H7 (cell line): ENCODE results near the gene KRTAP9-2. TPM values are rescaled to one million over a fixed set of nuclear protein-coding genes. Genes with fewer than 3 reads are reported as not detected.
"Not testable (repeated sequence)": the region's sequence is repeated elsewhere in the genome, so short reads cannot be mapped to it uniquely, and the experiment has no call there.

Experiments used
- DNase-seq: peaks from one replicate; pipeline ENCODE4 v3.0.0; 2012
- H3K27me3 ChIP-seq: 2 replicates; pipeline ENCODE4 v1.6.0; 2011; ENCODE audit warnings: mild to moderate bottlenecking, low read length; ENCODE audit not compliant: control insufficient read depth, insufficient read depth
- H3K36me3 ChIP-seq: replicated peaks from 2 replicates; pipeline ENCODE4 v1.5.1; 2011; ENCODE audit warnings: low read length; ENCODE audit not compliant: control insufficient read depth, insufficient read depth
- H3K4me3 ChIP-seq: 2 replicates; pipeline ENCODE4 v1.5.1; 2011; ENCODE audit warnings: low read depth, mild to moderate bottlenecking, control low read depth, low read length, moderate library complexity; ENCODE audit not compliant: insufficient read depth
- total RNA-seq: library from RNA; depleted of rRNA; stranded (reverse); fragments of >200 nt; shearing (Covaris generic); gene quantifications from 2 replicates; pipeline ENCODE4 v1.2.3, GENCODE V29; 2014; rRNA removed

KRTAP9-2 gene
- total RNA-seq, 1 experiment from 2014 or later = not detected

DNA sequence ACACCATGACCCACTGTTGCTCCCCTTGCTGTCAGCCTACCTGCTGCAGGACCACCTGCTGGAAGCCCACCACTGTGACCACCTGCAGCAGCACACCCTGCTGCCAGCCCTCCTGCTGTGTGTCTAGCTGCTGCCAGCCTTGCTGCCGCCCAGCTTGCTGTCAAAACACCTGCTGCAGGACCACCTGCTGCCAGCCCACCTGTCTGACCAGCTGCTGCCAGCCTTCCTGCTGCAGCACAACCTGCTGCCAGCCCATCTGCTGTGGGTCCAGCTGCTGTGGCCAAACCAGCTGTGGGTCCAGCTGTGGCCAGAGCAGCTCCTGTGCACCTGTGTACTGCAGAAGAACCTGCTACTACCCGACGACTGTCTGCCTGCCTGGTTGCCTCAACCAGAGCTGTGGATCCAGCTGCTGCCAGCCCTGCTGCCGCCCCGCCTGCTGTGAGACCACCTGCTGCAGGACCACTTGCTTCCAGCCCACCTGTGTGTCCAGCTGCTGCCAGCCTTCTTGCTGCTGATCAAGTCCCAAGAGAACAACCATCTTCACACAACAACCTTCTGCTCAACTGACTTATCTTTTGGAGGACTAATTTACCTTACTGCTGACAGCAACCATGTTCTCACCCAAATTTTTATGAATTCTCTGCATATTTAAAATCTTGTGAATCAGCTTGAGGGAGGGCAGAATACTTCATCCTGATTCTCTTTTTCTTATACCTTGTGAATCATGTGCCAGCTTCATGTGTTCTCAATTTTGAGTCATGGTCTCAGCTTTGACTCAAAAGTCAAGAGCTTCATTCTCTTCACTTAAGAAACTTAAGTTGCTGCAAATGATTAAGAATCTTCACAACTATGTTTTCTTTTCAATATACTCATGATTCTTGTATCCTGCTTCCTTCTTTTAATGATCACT lies 29.2 kb downstream of the KRTAP9-2 start, which contains the start of gene KRTAP9-9:
Gene KRTAP9-9 (plus strand): TSS at position 4 of the 910 bp plus-strand sequence.
- not testable (repeated sequence) for H3K36me3 ChIP-seq, H3K4me3 ChIP-seq, DNase-seq, H3K27me3 ChIP-seq

- no peak for DNase-seq
- Histone ChIP-seq H3K4me3 (no peak overlapping the region), H3K27me3 (peaks cover 2% of the 10 kb centered on the region; the same call in 1 of the 2 replicates), H3K36me3 (no peaks in the 10 kb centered on the region)
Observed at GRCh38 chr17:41256291-41256685, 29.8 kb downstream of the KRTAP9-2 start.

GRCh38 chr17:41258406-41258805 lies 32.0 kb downstream of the KRTAP9-2 start:
- Histone ChIP-seq H3K4me3 (no peak overlapping the region), H3K36me3 (no peaks in the 10 kb centered on the region), H3K27me3 (no peaks in the 10 kb centered on the region)
- DNase-seq = no peak

DNA sequence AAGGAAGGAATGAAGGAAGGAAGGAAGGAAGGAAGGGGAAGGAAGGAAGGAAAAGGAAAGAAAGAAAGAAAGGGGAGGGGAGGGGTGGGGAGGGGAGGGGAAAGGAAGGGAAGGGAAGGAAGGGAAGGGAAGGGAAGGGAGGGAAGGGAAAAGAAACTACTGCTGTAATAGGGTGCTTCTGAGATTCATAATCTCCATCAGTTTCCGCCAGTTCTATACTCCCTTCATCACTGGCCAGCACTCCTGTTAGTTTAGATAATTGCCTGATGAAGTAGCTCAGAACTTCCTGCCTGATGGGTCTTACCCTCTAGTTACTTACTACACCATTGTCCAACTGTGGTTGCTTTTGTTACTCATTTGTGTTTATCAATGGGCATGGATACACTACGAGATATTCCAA lies 36.8 kb downstream of the KRTAP9-2 start:
- DNase-seq = no peak
- Histone ChIP-seq H3K27me3 (no peaks in the 10 kb centered on the region; the same call in 1 of the 2 replicates), H3K4me3 (no peak overlapping the region), H3K36me3 (no peaks in the 10 kb centered on the region)

GRCh38 chr17:41264599-41264998 lies 38.2 kb downstream of the KRTAP9-2 start:
- no peak overlapping the region for H3K4me3 ChIP-seq
- no peaks in the 10 kb centered on the region for H3K36me3 ChIP-seq
- H3K27me3 ChIP-seq = no peaks in the 10 kb centered on the region; the same call in 1 of the 2 replicates
- no peak for DNase-seq

DNA sequence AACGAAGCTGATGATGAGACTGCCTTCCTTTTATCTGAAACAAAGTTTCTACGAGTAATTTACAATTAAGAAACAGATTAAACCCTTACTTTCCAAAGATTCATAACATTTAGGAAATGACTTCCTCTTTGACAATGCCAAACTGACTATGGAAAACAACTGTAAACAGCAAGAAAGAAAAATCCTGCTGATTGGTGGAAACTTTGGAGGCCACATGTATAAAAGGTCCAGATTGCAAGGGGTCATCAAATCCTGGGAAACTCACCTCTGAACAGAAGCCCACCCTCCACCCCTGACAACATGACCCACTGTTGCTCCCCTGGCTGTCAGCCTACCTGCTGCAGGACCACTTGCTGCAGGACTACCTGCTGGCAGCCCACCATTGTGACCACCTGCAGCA lies 38.6 kb downstream of the KRTAP9-2 start, which contains the start of gene KRTAP9-6:
Gene KRTAP9-6 (plus strand): TSS at position 301 of the 400 bp plus-strand sequence. CDS start 0 bp downstream, at position 301.
- no peak within 1 kb of the TSS for H3K4me3 ChIP-seq
- H3K36me3 ChIP-seq = no peaks in the 10 kb centered on the region
- no peaks in the 10 kb centered on the region; the same call in 1 of the 2 replicates for H3K27me3 ChIP-seq
- DNase-seq = no peak

DNA sequence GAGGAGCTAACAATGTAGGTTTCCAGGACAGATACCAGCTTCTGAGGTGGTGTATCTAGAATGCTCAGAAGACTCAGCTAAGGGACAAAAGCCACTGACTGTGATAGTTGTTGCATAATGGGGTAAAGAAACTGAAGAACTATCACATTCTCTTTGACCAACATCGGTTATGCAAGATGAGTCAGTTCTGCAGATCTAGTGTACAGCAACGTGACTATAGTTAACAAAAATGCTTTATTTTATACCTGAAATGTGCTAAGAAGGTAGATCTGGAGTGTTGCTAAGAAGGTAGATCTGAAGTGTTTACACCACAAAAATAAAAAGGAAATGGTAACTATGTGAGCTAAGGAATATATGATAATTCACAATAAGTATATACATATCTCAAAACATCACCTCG lies 41.3 kb downstream of the KRTAP9-2 start:
- no peak overlapping the region for H3K4me3 ChIP-seq
- no peaks in the 10 kb centered on the region for H3K36me3 ChIP-seq
- no peaks in the 10 kb centered on the region; the same call in 1 of the 2 replicates for H3K27me3 ChIP-seq
- DNase-seq = no peak

- not testable (repeated sequence) for H3K4me3 ChIP-seq, DNase-seq, H3K36me3 ChIP-seq, H3K27me3 ChIP-seq
Observed at GRCh38 chr17:41271323-41271722, 44.9 kb downstream of the KRTAP9-2 start.

DNA sequence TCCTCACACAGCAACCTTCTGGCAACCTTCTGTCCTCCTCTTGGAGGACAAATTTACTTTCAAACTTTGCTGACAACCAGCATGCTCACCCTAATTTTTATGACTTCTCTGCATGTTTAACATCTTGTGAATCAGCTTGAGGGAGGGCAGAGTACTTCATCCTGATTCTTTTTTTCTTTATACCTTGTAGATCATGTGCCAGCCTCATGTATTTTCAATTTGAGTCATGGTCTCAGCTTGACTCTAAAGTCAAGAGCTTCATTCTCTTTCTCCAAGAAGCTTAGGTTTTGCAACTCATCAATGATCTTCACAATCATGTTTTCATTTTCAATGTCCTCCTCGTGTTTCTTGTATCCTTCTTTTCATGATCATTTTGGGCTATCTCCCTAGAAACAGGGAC lies 45.4 kb downstream of the KRTAP9-2 start:
- H3K27me3 ChIP-seq = no peaks in the 10 kb centered on the region; the same call in 1 of the 2 replicates
- no peaks in the 10 kb centered on the region for H3K36me3 ChIP-seq
- DNase-seq = no peak
- no peak overlapping the region for H3K4me3 ChIP-seq

DNA sequence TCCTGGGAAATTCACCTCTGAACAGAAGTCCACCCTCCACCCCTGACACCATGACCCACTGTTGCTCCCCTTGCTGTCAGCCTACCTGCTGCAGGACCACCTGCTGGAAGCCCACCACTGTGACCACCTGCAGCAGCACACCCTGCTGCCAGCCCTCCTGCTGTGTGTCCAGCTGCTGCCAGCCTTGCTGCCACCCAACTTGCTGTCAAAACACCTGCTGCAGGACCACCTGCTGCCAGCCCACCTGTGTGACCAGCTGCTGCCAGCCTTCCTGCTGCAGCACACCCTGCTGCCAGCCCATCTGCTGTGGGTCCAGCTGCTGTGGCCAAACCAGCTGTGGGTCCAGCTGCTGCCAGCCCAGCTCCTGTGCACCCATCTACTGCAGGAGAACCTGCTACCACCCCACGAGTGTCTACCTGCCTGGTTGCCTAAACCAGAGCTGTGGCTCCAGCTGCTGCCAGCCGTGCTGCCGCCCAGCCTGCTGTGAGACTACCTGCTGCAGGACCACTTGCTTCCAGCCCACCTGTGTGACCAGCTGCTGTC lies 49.3 kb downstream of the KRTAP9-2 start, which contains the start of gene KRTAP9-7:
Gene KRTAP9-7 (plus strand): TSS at position 51 of the 543 bp plus-strand sequence. CDS start 0 bp downstream, at position 51.
- not testable (repeated sequence) for DNase-seq, H3K4me3 ChIP-seq, H3K27me3 ChIP-seq, H3K36me3 ChIP-seq

Other genes starting within 250 kb of the KRTAP9-2 start
- gene KRT40, start 242.3 kb upstream of the KRTAP9-2 start, total RNA-seq = not detected in 2 replicates
- not detected in 2 replicates for gene KRTAP3-3, start 232.5 kb upstream of the KRTAP9-2 start, total RNA-seq
- not detected in 2 replicates for gene KRTAP3-2, start 226.7 kb upstream of the KRTAP9-2 start, total RNA-seq
- not detected in 2 replicates for gene KRTAP3-1, start 217.5 kb upstream of the KRTAP9-2 start, total RNA-seq
- gene KRTAP1-5, start 199.4 kb upstream of the KRTAP9-2 start, total RNA-seq = not detected in 2 replicates
- gene KRTAP1-4, start 196.5 kb upstream of the KRTAP9-2 start, total RNA-seq = not detected in 2 replicates
- gene KRTAP1-3, start 191.8 kb upstream of the KRTAP9-2 start, total RNA-seq = not detected in 2 replicates
- gene KRTAP1-1, start 185.2 kb upstream of the KRTAP9-2 start, total RNA-seq = not detected in 2 replicates
- gene KRTAP2-1, start 179.3 kb upstream of the KRTAP9-2 start, total RNA-seq = not detected in 2 replicates
- not detected in 2 replicates for gene KRTAP2-2, start 171.4 kb upstream of the KRTAP9-2 start, total RNA-seq
- gene KRTAP2-3, start 166.5 kb upstream of the KRTAP9-2 start, total RNA-seq = not detected in 2 replicates
- gene KRTAP2-4, start 160.8 kb upstream of the KRTAP9-2 start, total RNA-seq = not detected in 2 replicates
- not detected in 2 replicates for gene KRTAP4-7, start 142.5 kb upstream of the KRTAP9-2 start, total RNA-seq
- gene KRTAP4-8, start 128.5 kb upstream of the KRTAP9-2 start, total RNA-seq = not detected in 2 replicates
- gene KRTAP4-16, start 124.4 kb upstream of the KRTAP9-2 start, total RNA-seq = not detected in 2 replicates
- gene KRTAP4-9, start 121.3 kb upstream of the KRTAP9-2 start, total RNA-seq = not detected in 2 replicates
- gene KRTAP4-11, start 108.3 kb upstream of the KRTAP9-2 start, total RNA-seq = not detected in 2 replicates
- gene KRTAP4-12, start 102.5 kb upstream of the KRTAP9-2 start, total RNA-seq = not detected in 2 replicates
- gene KRTAP4-6, start 86.1 kb upstream of the KRTAP9-2 start, total RNA-seq = not detected in 2 replicates
- not detected in 2 replicates for gene KRTAP4-5, start 76.8 kb upstream of the KRTAP9-2 start, total RNA-seq
- not detected in 2 replicates for gene KRTAP4-4, start 65.9 kb upstream of the KRTAP9-2 start, total RNA-seq
- not detected in 2 replicates for gene KRTAP4-3, start 58.4 kb upstream of the KRTAP9-2 start, total RNA-seq
- not detected in 2 replicates for gene KRTAP4-2, start 48.4 kb upstream of the KRTAP9-2 start, total RNA-seq
- gene KRTAP4-1, start 41.7 kb upstream of the KRTAP9-2 start, total RNA-seq = 0.38 and 0.70 TPM in 2 replicates
- not detected in 2 replicates for gene KRTAP9-1, start 36.8 kb upstream of the KRTAP9-2 start, total RNA-seq
- gene KRTAP9-3, start 5.8 kb downstream of the KRTAP9-2 start, total RNA-seq = not detected in 2 replicates
- not detected in 2 replicates for gene KRTAP9-8, start 11.4 kb downstream of the KRTAP9-2 start, total RNA-seq
- gene KRTAP9-4, start 23.0 kb downstream of the KRTAP9-2 start, total RNA-seq = not detected in 2 replicates
- not detected in 2 replicates for gene KRTAP9-9, start 28.7 kb downstream of the KRTAP9-2 start, total RNA-seq
- gene KRTAP9-6, start 38.7 kb downstream of the KRTAP9-2 start, total RNA-seq = not detected in 2 replicates
- gene KRTAP9-7, start 49.0 kb downstream of the KRTAP9-2 start, total RNA-seq = not detected in 2 replicates
- not detected in 2 replicates for gene KRTAP29-1, start 76.2 kb downstream of the KRTAP9-2 start, total RNA-seq
- not detected in 2 replicates for gene KRTAP16-1, start 82.7 kb downstream of the KRTAP9-2 start, total RNA-seq
- not detected in 2 replicates for gene KRTAP17-1, start 89.1 kb downstream of the KRTAP9-2 start, total RNA-seq
- gene KRT33A, start 124.2 kb downstream of the KRTAP9-2 start, total RNA-seq = not detected in 2 replicates
- gene KRT33B, start 143.2 kb downstream of the KRTAP9-2 start, total RNA-seq = not detected in 2 replicates
- gene KRT34, start 155.7 kb downstream of the KRTAP9-2 start, total RNA-seq = not detected in 2 replicates
- not detected in 2 replicates for gene KRT31, start 171.0 kb downstream of the KRTAP9-2 start, total RNA-seq
- gene KRT37, start 197.9 kb downstream of the KRTAP9-2 start, total RNA-seq = not detected in 2 replicates
- gene KRT38, start 214.3 kb downstream of the KRTAP9-2 start, total RNA-seq = not detected in 2 replicates
- not detected in 2 replicates for gene KRT32, start 240.7 kb downstream of the KRTAP9-2 start, total RNA-seq